Right atrium auricular region (tissue), 2 donors: ENCODE data around the gene VPS11. TPM values are rescaled to one million over a fixed set of nuclear protein-coding genes. Genes with fewer than 3 reads are reported as not detected.
A peak's percentile ranks its signal among the peaks of the same experiment; 100 is the strongest.

Experiments
- DNase-seq: peaks from one replicate; pipeline ENCODE4 v3.0.0-alpha.2; 2019; ENCODE audit warnings: low spot score
- H3K27ac ChIP-seq, 2 donors: fragments of 200-600 bp; sonication (generic); 1 replicate in 1 of 2; 2 replicates in 1 of 2; pipeline ENCODE4 v1.5.1; 2016 to 2019
- H3K27me3 ChIP-seq, 2 donors: fragments of 200-600 bp; sonication (generic); one replicate each; pipeline versions ENCODE4 v1.5.1 to v1.6.0; 2017 to 2019
- H3K36me3 ChIP-seq: fragments of 200-600 bp; sonication (generic); one replicate; pipeline ENCODE4 v1.5.1; 2016
- H3K4me1 ChIP-seq, 2 donors: fragments of 200-600 bp; sonication (generic); one replicate each; pipeline versions ENCODE4 v1.5.1 to v1.6.0; 2017 to 2019
- H3K4me3 ChIP-seq, 2 donors: fragments of 200-600 bp; sonication (generic); 1 replicate in 1 of 2; 2 replicates in 1 of 2; pipeline ENCODE4 v1.5.1; 2017 to 2019; ENCODE audit warnings: mild to moderate bottlenecking in 1 of 2, moderate library complexity in 1 of 2
- H3K9me3 ChIP-seq, 2 donors: fragments of 200-600 bp; sonication (generic); one replicate each; pipeline ENCODE4 v1.5.1; 2019
- CTCF ChIP-seq, 2 donors: fragments of 200-600 bp; sonication (generic); IDR thresholded peaks; one replicate each; pipeline ENCODE4 v1.5.1; 2019; ENCODE audit warnings: antibody characterized with exemption in 2 of 2
- total RNA-seq, 2 donors: library from RNA; depleted of rRNA; stranded (reverse); fragments of >200 nt; gene quantifications; one replicate each; pipeline ENCODE4 v1.1.0, GENCODE V29; 2016

VPS11 gene
- total RNA-seq, 2 donors from 2014 or later: 22.0 to 23.7 TPM

GRCh38 chr11:119103793-119104192 lies 36.2 kb downstream of the VPS11 start:
- H3K4me1 ChIP-seq: peaks cover 0 to 49% of the 10 kb centered on the region in 2 donors
- H3K36me3 ChIP-seq: no peaks in the 10 kb centered on the region
- TF ChIP-seq CTCF (IDR thresholded peaks at IDR 0.05): no peak
- peak overlapping the region in 1 of 2 donors; percentile 87 for H3K27ac ChIP-seq
- no peak overlapping the region for H3K4me3 ChIP-seq
- no peaks in the 10 kb centered on the region for H3K27me3 ChIP-seq
- no peaks in the 10 kb centered on the region for H3K9me3 ChIP-seq
- DNase-seq: no peak

GRCh38 chr11:119106564-119107537 lies 39.2 kb downstream of the VPS11 start, which contains the start of gene C2CD2L:
C2CD2L (plus strand) TSS chr11:119107344; CDS start chr11:119107742, 398 bp downstream.
- H3K36me3 ChIP-seq: peaks cover 12% of the 10 kb centered on the region
- peak; percentile 90 for DNase-seq
- H3K9me3 ChIP-seq: no peaks in the 10 kb centered on the region
- no peak for TF ChIP-seq CTCF (IDR thresholded peaks at IDR 0.05)
- peak within 1 kb of the TSS; percentile 78 for H3K27ac ChIP-seq
- H3K4me1 ChIP-seq: peaks cover 0 to 37% of the 10 kb centered on the region in 2 donors
- H3K27me3 ChIP-seq: no peaks in the 10 kb centered on the region
- H3K4me3 ChIP-seq: peak within 1 kb of the TSS; percentile 79 to 86

- peaks cover 19% of the 10 kb centered on the region for H3K36me3 ChIP-seq
- peaks cover 0 to 35% of the 10 kb centered on the region in 2 donors for H3K4me1 ChIP-seq
- H3K27ac ChIP-seq: peak overlapping the region; percentile 78
- H3K27me3 ChIP-seq: no peaks in the 10 kb centered on the region
- H3K4me3 ChIP-seq: peak overlapping the region; percentile 79 to 86
- DNase-seq: no peak
- TF ChIP-seq CTCF (IDR thresholded peaks at IDR 0.05): no peak
- H3K9me3 ChIP-seq: no peaks in the 10 kb centered on the region
These were observed 40.0 kb downstream of the VPS11 start for GRCh38 chr11:119107538-119108145.

- peaks cover 0 to 28% of the 10 kb centered on the region in 2 donors for H3K4me1 ChIP-seq
- peak overlapping the region; percentile 78 for H3K27ac ChIP-seq
- peak overlapping the region; percentile 79 to 86 for H3K4me3 ChIP-seq
- H3K27me3 ChIP-seq: no peaks in the 10 kb centered on the region
- peaks cover 24% of the 10 kb centered on the region for H3K36me3 ChIP-seq
- no peaks in the 10 kb centered on the region for H3K9me3 ChIP-seq
- DNase-seq: no peak
- no peak for TF ChIP-seq CTCF (IDR thresholded peaks at IDR 0.05)
These were observed 40.7 kb downstream of the VPS11 start for GRCh38 chr11:119108146-119108856.

GRCh38 chr11:119108857-119109221 lies 41.2 kb downstream of the VPS11 start:
- DNase-seq: no peak
- no peaks in the 10 kb centered on the region for H3K27me3 ChIP-seq
- no peak overlapping the region for H3K27ac ChIP-seq
- H3K9me3 ChIP-seq: no peaks in the 10 kb centered on the region
- TF ChIP-seq CTCF (IDR thresholded peaks at IDR 0.05): no peak
- peak overlapping the region in 1 of 2 donors; percentile 86 for H3K4me3 ChIP-seq
- H3K36me3 ChIP-seq: peaks cover 28% of the 10 kb centered on the region
- H3K4me1 ChIP-seq: peaks cover 0 to 26% of the 10 kb centered on the region in 2 donors
